ENCODE results near the gene FAM234B. TPM values are rescaled to one million over a fixed set of nuclear protein-coding genes. Genes with fewer than 3 reads are reported as not detected.

FAM234B gene
- total RNA-seq, 4 donors from 2014 or later: 0.60 to 2.6 (median 1.8) TPM

Other genes with a start within 250 kb of the FAM234B start
- 10 to 100 TPM; 22.1 to 47.8 (median 31.8) TPM for gene DDX47, start 231.0 kb upstream of the FAM234B start, total RNA-seq
- 100 to 1,000 TPM in 3 of 4 donors, 1 to 10 TPM in 1; 7.0 to 166 (median 116) TPM for gene GPRC5A, start 152.8 kb upstream of the FAM234B start, total RNA-seq
- gene GPRC5D, start 92.2 kb upstream of the FAM234B start, total RNA-seq: under 1 TPM in 1 of 4 donors, not detected in 3; 0.48 TPM
- gene HEBP1, start 44.1 kb upstream of the FAM234B start, total RNA-seq: 10 to 100 TPM; 10.3 to 74.4 (median 37.4) TPM
- gene GSG1, start 59.3 kb downstream of the FAM234B start, total RNA-seq: not detected
- 100 to 1,000 TPM in 3 of 4 donors, 10 to 100 TPM in 1; 43.2 to 837 (median 738) TPM for gene EMP1, start 152.3 kb downstream of the FAM234B start, total RNA-seq